ENCODE measurements around the gene TMTC3. TPM values are rescaled to one million over a fixed set of nuclear protein-coding genes. Genes with fewer than 3 reads are reported as not detected.
A peak's percentile ranks its signal among the peaks of the same experiment; 100 is the strongest.
"Not testable (repeated sequence)": the region's sequence is repeated elsewhere in the genome, so short reads cannot be mapped to it uniquely, and the experiment has no call there.

The TMTC3 gene
- polyA plus RNA-seq, 1 donor = 17.7 TPM

DNA sequence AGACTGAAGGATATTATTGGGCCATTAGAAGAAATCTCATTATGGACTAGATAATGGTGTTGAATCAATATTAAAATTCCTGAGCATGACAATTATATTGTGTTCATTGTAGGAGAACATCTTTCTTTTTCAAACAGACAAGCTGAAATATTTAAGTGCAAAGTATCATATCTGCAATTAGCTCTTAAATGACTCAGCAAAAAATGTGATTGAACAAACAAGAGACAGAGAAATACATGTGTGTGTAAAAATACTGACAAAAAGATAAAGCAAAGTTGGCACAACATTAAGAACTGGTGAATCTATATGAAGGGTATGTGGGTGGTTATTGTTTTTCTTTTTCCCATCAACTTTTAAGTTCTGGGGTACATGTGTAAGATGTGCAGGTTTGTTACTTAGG lies 9.7 kb upstream of the TMTC3 start:
- DNase-seq = peak in 1 of 2 donors; percentile 11
- Histone ChIP-seq H3K27me3 (ENCODE audit: control insufficient read depth, insufficient read depth, low read length) (no peaks in the 10 kb centered on the region), H3K36me3 (ENCODE audit: control insufficient read depth, insufficient read depth, low read length) (peaks cover 11% of the 10 kb centered on the region), H3K27ac (ENCODE audit: low read length) (no peak overlapping the region), H3K4me1 (ENCODE audit: control insufficient read depth, insufficient read depth, low read length) (no peaks in the 10 kb centered on the region), H3K9me3 (ENCODE audit: control insufficient read depth, low read depth, low read length) (no peaks in the 10 kb centered on the region), H3K4me3 (ENCODE audit: low read length) (no peak overlapping the region)

DNA sequence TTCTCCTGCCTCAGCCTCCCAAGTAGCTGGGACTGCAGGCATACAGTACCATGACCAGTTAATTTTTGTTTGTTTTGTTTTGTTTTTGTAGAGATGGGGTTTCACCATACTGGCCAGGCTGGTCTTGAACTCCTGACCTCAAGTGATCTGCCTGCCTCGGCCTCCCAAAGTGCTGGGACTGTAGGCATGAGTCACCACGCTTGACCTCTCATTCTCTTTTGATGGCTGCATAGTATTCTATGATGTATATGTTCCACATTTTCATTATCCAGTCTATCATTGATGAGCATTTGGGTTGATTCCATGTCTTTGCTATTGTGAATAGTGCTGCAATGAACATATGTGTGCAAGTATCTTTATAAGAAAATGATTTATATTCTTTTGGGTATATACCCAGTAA lies 8.9 kb upstream of the TMTC3 start:
- not testable (repeated sequence) for H3K27me3 ChIP-seq (ENCODE audit: control insufficient read depth, insufficient read depth, low read length); DNase-seq; H3K4me1 ChIP-seq (ENCODE audit: control insufficient read depth, insufficient read depth, low read length); H3K27ac ChIP-seq (ENCODE audit: low read length); H3K36me3 ChIP-seq (ENCODE audit: control insufficient read depth, insufficient read depth, low read length); H3K9me3 ChIP-seq (ENCODE audit: control insufficient read depth, low read depth, low read length); H3K4me3 ChIP-seq (ENCODE audit: low read length)
- no CpG with 5 or more reads among the region's 2 CpGs for WGBS (ENCODE audit: insufficient coverage, low lambda C conversion rate)

DNA sequence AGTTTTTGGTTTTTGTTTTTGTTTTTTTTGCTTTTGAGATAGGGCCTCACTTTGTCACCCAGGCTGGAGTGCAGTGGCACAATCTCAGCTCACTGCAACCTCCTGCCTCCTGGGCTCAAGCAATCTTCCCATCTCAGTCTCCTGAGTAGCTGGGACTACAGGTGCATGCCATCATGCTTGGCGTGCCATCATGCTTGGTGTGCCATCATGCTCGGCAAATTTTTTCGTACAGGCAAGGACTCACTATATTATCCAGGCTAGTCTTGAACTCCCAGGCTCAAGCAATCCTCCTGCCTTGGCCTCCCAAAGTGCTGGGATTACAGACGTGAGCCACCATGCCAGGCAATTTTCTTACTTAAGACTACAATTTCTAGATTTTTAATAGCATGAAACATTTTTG lies 2.4 kb upstream of the TMTC3 start:
- H3K9me3 ChIP-seq (ENCODE audit: control insufficient read depth, low read depth, low read length) = not testable (repeated sequence)

DNA sequence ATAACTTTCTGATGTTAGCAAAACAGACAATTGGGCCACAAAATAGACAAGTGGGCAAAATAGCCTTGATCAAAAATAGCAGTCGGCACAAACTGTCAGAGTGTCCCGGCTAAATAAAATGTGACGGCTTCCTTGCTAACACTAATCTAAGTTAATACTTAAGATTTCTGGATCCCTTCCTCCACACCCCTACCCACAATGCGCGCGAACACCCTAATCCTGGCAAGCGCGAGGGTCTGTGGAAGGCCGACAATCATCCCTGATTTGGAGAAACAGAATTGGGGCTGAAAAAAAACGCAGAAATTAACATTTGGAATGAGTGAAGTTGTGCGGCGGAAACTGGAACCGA lies 708 bp upstream of the TMTC3 start:
- Histone ChIP-seq H3K4me3 (ENCODE audit: low read length) (peak overlapping the region; percentile 81), H3K36me3 (ENCODE audit: control insufficient read depth, insufficient read depth, low read length) (peaks cover 8% of the 10 kb centered on the region), H3K27ac (ENCODE audit: low read length) (peak overlapping the region; percentile 76), H3K4me1 (ENCODE audit: control insufficient read depth, insufficient read depth, low read length) (peaks cover 12% of the 10 kb centered on the region), H3K9me3 (ENCODE audit: control insufficient read depth, low read depth, low read length) (no peaks in the 10 kb centered on the region), H3K27me3 (ENCODE audit: control insufficient read depth, insufficient read depth, low read length) (no peaks in the 10 kb centered on the region)
- whole genome bisulfite sequencing (ENCODE audit: insufficient coverage, low lambda C conversion rate) = 15% methylated on average over 3 of the region's 13 CpGs
- no peak for DNase-seq

More for the DNA sequence above, 2.4 kb upstream of the TMTC3 start:
- not testable (repeated sequence) for H3K27ac ChIP-seq (ENCODE audit: low read length); H3K4me3 ChIP-seq (ENCODE audit: low read length); H3K4me1 ChIP-seq (ENCODE audit: control insufficient read depth, insufficient read depth, low read length); H3K36me3 ChIP-seq (ENCODE audit: control insufficient read depth, insufficient read depth, low read length); H3K27me3 ChIP-seq (ENCODE audit: control insufficient read depth, insufficient read depth, low read length); DNase-seq
- 100% methylated on average over 1 of the region's 4 CpGs for WGBS (ENCODE audit: insufficient coverage, low lambda C conversion rate)

DNA sequence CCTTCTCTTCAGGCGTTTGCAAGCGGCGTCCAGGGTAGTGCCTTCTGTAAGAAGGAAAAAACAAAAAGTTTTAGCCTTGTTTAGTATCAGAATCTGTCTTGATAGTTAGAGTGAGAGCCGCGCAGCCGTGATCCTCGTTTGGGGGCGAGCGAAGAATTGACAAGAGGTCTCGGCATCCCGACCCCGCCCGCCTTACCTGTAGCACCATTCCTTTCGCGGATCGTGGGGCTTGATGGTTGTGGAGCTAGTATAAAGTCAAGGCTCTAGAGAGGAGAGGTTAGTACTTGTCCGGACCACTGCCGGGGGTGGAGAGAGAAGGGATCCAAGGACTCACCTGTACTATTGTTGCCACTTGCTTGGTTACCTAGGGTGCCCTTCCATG lies 494 bp downstream of the TMTC3 start:
- DNase-seq = no peak
- WGBS (ENCODE audit: insufficient coverage, low lambda C conversion rate) = no CpG with 5 or more reads among the region's 18 CpGs

DNA sequence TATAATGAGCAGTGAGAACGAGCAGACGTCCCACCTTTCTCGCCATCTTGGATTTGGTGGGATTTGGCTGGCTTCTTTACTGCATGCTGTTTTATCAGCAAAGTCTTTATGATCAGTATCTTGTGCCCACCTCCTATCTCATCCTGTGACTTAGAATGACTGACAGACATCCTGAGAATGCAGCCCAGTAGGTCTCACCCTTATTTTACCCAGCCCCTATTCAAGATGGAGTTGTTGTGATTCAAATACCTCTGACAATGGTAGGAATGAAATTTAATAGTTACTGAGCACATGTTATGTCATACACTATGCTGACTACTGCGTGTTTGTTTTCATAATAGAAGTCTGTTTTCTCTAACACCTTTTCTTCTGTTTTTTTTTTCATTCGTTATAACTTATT lies 1.9 kb downstream of the TMTC3 start:
- Histone ChIP-seq H3K27me3 (ENCODE audit: control insufficient read depth, insufficient read depth, low read length) (no peaks in the 10 kb centered on the region), H3K4me3 (ENCODE audit: low read length) (no peak overlapping the region), H3K36me3 (ENCODE audit: control insufficient read depth, insufficient read depth, low read length) (peaks cover 3% of the 10 kb centered on the region), H3K4me1 (ENCODE audit: control insufficient read depth, insufficient read depth, low read length) (peaks cover 12% of the 10 kb centered on the region), H3K27ac (ENCODE audit: low read length) (no peak overlapping the region), H3K9me3 (ENCODE audit: control insufficient read depth, low read depth, low read length) (no peaks in the 10 kb centered on the region)
- no peak for DNase-seq
- WGBS (ENCODE audit: insufficient coverage, low lambda C conversion rate) = 95% methylated on average over 2 of the region's 5 CpGs

More for the DNA sequence above, 494 bp downstream of the TMTC3 start:
- Histone ChIP-seq H3K27me3 (ENCODE audit: control insufficient read depth, insufficient read depth, low read length) (no peaks in the 10 kb centered on the region), H3K36me3 (ENCODE audit: control insufficient read depth, insufficient read depth, low read length) (peaks cover 3% of the 10 kb centered on the region), H3K4me3 (ENCODE audit: low read length) (peak overlapping the region; percentile 81), H3K27ac (ENCODE audit: low read length) (peak overlapping the region; percentile 81), H3K4me1 (ENCODE audit: control insufficient read depth, insufficient read depth, low read length) (peaks cover 12% of the 10 kb centered on the region), H3K9me3 (ENCODE audit: control insufficient read depth, low read depth, low read length) (no peaks in the 10 kb centered on the region)

DNA sequence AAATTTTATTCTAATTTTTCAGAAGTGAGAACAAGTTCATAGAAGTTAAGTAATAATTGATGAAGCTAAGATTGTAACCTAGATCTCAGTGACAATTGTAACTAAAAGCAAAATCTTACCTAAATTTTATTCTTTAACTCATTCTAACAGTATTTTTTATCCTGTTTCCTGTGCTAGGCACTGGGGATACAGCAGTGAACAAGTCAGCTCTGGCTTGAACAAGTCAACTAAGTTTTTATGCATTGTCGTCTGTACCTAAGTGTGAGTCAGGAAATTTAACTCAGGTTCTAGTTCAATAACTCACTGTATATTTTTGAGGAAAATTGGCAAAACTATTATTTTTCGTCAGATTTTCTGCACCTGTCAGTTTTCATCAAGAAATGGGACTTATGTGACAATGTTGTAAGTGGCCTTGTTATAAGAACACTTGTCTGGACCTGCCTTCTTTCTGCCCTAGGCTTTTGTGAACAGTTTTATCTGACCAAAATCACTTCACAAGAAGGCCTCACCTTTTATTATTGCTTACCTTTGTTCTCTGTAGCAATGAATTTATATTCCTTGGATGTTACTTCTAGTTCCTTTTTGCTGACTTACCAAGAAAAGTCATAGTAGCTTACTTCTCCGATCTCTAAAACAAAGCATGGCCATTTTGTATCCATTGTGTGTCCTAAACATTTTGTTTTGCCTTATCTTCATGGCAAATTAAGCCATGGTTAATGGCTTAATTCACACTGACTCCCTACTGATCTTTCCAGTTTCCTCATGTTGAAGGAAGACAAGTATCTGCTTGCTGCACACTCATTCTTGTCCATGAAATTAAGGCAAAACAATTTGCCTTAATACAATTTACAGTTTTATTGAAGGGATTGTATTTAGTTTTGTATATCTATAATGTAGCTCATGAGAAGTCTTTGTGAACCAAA lies 2.7 kb downstream of the TMTC3 start:
- H3K27ac ChIP-seq (ENCODE audit: low read length) = peak overlapping the region; percentile 51
- 40% methylated on average over 1 of the region's 3 CpGs for WGBS (ENCODE audit: insufficient coverage, low lambda C conversion rate)
- no peaks in the 10 kb centered on the region for H3K9me3 ChIP-seq (ENCODE audit: control insufficient read depth, low read depth, low read length)
- no peaks in the 10 kb centered on the region for H3K27me3 ChIP-seq (ENCODE audit: control insufficient read depth, insufficient read depth, low read length)
- H3K4me3 ChIP-seq (ENCODE audit: low read length) = no peak overlapping the region
- H3K4me1 ChIP-seq (ENCODE audit: control insufficient read depth, insufficient read depth, low read length) = peaks cover 12% of the 10 kb centered on the region
- DNase-seq = peak in 1 of 2 donors; percentile 76
- H3K36me3 ChIP-seq (ENCODE audit: control insufficient read depth, insufficient read depth, low read length) = peaks cover under 1% of the 10 kb centered on the region

DNA sequence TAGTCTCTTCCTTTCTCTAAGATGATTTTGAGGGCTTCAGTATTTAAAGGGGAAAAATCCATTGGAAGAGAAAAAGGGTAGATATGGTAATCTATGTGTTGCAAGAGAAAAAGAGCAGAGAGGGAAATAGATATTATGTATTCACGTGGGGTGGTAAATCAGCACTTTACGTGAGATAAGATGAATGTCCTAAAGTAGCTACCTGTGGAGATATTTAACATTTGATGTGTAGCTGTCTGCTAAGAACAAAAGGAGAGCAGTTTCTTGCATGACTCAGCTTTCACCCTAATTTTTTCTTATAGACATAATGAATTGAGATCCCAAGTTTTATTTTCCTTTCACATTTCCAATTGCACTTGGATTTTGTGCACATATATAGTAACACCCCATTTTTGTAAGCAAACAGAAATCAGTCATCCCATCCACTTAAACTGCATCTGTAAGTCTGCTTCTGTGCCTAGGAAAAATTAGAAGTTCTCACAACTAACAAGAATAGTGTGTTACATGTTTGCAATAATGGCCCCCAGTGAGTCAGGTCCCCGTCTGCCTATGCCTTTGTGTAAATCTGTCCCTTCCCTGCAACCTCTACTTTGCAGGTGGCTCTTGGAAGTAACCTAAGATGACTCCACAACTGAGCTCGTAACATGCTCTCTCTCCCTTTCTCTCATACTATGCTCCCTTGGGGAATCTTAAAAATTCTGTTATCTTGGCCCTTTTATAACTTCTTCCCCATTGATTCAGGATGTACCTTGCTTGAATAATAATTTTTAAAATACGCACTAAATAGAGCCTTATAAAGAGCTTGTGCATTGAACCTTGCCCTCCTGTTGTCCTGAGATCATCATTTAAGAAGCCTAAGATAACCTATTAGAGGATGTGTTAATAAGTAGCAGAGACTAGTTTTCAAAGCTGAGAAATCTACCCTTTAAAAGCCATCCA lies 3.7 kb downstream of the TMTC3 start:
- Histone ChIP-seq H3K9me3 (ENCODE audit: control insufficient read depth, low read depth, low read length) (no peaks in the 10 kb centered on the region), H3K36me3 (ENCODE audit: control insufficient read depth, insufficient read depth, low read length) (peaks cover 7% of the 10 kb centered on the region), H3K4me3 (ENCODE audit: low read length) (no peak overlapping the region), H3K4me1 (ENCODE audit: control insufficient read depth, insufficient read depth, low read length) (peaks cover 12% of the 10 kb centered on the region), H3K27ac (ENCODE audit: low read length) (peak overlapping the region; percentile 51), H3K27me3 (ENCODE audit: control insufficient read depth, insufficient read depth, low read length) (no peaks in the 10 kb centered on the region)
- WGBS (ENCODE audit: insufficient coverage, low lambda C conversion rate) = 29% methylated on average over 4 of the region's 5 CpGs
- peak in 1 of 2 donors; percentile 70 for DNase-seq

DNA sequence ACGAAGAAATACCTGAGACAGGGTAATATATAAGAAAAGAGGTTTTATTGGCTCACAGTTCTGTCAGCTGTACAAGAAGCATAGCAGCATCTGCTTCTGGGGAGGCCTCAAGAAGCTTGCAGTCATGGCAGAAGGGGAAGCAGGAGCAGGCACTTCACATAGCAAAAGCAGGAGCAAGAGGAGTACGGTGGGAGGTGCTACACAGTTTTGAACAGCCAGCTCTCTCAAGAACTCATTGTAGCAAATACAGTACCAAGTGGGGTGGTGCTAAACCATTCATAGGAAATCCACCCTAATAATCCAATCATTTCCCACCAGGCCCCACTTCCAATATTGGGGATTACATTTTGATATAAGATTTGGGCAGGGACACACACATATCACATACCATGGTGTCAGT lies 8.0 kb downstream of the TMTC3 start:
- 80% methylated on average over 1 of the region's 2 CpGs for WGBS (ENCODE audit: insufficient coverage, low lambda C conversion rate)
- H3K4me1 ChIP-seq (ENCODE audit: control insufficient read depth, insufficient read depth, low read length) = peaks cover 5% of the 10 kb centered on the region
- no peak overlapping the region for H3K4me3 ChIP-seq (ENCODE audit: low read length)
- H3K27ac ChIP-seq (ENCODE audit: low read length) = no peak overlapping the region
- H3K36me3 ChIP-seq (ENCODE audit: control insufficient read depth, insufficient read depth, low read length) = peaks cover 8% of the 10 kb centered on the region
- no peaks in the 10 kb centered on the region for H3K27me3 ChIP-seq (ENCODE audit: control insufficient read depth, insufficient read depth, low read length)
- H3K9me3 ChIP-seq (ENCODE audit: control insufficient read depth, low read depth, low read length) = no peaks in the 10 kb centered on the region
- DNase-seq = no peak

DNA sequence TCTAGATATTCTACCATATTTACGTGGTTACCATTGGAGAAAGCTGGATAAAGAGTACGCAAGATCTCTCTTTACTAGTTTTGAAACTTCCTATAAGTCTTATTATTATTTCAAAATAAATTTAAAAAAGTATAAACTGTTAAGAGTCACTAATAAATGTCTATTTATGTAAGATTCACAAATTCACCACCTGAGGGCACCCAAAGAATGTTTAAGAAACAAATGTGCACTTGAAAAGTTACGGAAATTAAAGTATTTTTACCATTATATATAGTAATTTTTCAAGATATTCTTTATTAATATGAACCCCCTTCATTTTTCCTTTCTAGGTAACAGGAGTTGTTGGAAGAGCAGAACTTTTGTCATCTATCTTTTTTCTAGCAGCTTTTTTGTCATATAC lies 11.9 kb downstream of the TMTC3 start:
- 100% methylated on average over 3 of the region's 3 CpGs for WGBS (ENCODE audit: insufficient coverage, low lambda C conversion rate)
- Histone ChIP-seq H3K36me3 (ENCODE audit: control insufficient read depth, insufficient read depth, low read length) (peaks cover 20% of the 10 kb centered on the region), H3K9me3 (ENCODE audit: control insufficient read depth, low read depth, low read length) (no peaks in the 10 kb centered on the region), H3K4me3 (ENCODE audit: low read length) (no peak overlapping the region), H3K4me1 (ENCODE audit: control insufficient read depth, insufficient read depth, low read length) (no peaks in the 10 kb centered on the region), H3K27me3 (ENCODE audit: control insufficient read depth, insufficient read depth, low read length) (no peaks in the 10 kb centered on the region), H3K27ac (ENCODE audit: low read length) (no peak overlapping the region)
- DNase-seq = no peak

All from large intestine (tissue), 3 donors.